CD4-positive, alpha-beta T cell treated with Interferon gamma for 1 hour (primary cell): ENCODE data around the gene TMX4.

Experiments used
- DNase-seq: peaks from one replicate; pipeline ENCODE4 v3.0.0-alpha.2; 2020

Gene TMX4

GRCh38 chr20:8012724-8013123 is 6.8 kb downstream of the TMX4 start:
- DNase-seq = no peak

- DNase-seq = no peak
These were observed 10.8 kb downstream of the TMX4 start for GRCh38 chr20:8008733-8009132.

GRCh38 chr20:8007490-8007889 is 12.1 kb downstream of the TMX4 start:
- no peak for DNase-seq

- no peak for DNase-seq
These were observed 13.8 kb downstream of the TMX4 start for GRCh38 chr20:8005575-8006366.

GRCh38 chr20:8005033-8005432 is 14.5 kb downstream of the TMX4 start:
- no peak for DNase-seq

DNA sequence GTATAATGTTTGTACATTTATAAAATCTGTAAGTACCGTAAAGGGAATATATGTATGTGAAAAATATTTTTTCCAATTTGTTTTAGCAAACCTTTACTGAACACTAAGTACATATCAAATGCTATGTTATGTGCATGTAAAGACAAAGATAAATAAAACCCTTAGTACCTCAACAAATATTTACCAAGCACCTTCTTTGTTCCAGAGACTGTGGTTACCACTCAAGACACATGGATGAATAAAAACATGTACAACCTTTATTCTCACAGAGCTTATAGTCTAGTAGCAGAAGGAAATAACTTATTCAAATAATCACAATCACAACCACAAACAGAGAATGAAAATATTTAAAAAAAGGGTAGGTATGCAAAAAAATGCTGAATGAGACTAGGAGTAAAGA is 17.5 kb downstream of the TMX4 start:
- DNase-seq = no peak

DNA sequence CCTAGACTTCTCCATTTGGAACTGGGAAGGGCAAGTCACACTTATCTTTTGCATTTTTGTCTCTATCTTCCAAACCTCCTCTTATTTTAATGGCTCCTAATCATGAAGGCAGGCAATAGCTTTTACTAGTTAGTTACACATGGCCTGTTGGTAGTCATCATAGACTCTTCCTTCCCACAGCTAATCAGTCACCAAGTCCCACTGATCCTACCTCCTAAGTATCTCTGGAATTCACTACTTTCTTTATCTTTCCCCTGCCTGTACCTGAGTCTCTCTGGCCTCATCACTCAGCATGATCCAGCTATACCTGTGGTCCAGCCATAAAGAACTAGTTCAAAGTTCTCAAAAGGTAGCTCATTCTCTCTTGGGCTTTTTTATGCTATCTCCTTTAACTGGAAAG is 18.8 kb downstream of the TMX4 start:
- DNase-seq = no peak

DNA sequence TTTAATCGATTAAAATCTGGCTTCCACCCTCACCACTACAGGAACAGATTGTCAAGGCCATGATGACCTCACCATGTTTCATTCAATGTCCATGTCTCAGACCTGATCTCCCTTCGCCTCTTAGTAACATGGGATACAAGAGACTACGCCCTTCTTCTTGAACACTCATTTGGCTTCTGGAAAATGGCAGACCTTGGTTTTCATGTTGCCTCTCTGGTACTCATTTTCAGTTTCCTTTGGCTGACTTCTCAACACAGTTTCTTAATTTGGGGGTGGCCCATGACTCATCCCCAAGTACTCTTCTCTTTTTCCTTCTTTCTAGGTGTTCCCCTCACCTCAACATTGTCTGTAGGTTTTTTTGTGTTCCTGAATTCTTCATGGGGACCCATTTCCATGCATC is 22.7 kb downstream of the TMX4 start:
- DNase-seq = no peak

DNA sequence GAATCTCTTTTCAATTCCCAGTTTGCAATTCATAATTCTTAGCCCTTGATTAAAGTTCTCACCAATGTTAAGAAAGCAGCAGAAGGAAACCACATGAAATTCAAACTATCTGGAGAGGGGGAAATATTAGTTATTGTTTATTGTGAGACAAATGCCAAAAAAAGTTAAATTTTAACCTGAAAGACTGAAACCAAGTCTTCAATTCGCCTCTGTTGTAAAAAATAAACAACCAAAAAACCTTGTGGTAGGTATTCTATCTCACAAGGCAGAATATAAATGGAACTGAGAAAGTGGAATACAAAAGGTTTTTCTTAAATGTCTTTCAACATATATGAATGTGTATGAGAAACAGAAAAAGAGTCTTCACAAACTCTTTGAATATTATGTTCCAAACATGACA is 24.8 kb downstream of the TMX4 start:
- DNase-seq = no peak

GRCh38 chr20:7993703-7994102 is 25.9 kb downstream of the TMX4 start:
- no peak for DNase-seq

DNA sequence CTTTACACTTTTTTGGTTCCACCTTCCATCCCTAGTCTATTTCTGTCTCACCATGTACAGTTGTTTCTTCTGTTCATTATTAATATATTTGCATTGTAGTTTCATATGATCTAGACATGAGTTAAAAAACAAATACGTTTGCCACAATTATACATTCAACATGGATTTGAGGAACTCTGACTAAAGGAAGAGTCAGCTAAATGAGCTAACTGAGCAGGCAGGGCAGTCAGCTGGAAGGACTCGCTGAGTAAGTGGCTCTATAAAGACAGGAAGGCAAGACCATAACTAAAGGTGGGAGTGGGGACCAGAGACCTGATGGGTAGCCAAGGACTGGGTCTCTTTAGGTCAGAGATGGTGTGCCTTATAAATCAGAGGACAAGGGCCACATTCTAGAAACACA is 26.3 kb downstream of the TMX4 start:
- no peak for DNase-seq

DNA sequence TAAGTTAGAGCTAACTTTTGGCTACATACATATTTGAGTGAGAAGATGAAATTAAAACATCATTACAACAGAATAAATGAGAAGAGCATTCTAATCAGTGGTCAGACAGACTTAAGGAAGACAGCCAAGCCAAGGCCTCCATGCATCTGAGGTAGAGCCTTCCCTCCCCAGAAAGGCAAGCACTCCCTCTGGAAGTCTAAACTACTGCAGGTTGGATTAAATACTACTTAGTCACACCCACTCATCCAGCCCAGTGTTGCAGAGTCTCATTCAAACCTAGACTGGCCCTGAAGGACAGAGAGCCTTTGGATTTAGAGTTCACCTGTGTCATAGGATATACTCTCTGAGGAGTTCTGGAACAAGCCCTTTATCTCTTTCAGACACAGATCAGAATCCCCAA is 29.2 kb downstream of the TMX4 start:
- DNase-seq = no peak

GRCh38 chr20:7989379-7989778 is 30.2 kb downstream of the TMX4 start:
- no peak for DNase-seq

DNA sequence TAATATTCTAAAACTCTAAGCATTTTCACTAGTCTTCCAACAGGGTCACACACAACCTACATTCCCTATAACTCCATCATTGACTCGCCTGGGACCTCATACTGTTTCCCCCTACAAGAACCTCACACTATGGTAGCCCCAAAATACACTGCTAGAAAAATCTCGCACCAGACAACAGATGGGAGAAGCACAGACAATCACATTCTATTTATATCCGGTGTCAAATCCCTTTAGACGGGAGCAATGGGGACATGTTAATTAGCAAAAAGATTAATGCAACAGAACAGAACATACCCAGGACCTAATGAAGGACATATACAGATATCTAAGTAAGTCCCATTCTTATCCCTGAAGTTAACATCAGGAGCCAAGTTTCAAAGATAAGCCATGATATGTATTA is 33.6 kb downstream of the TMX4 start:
- DNase-seq = no peak

DNA sequence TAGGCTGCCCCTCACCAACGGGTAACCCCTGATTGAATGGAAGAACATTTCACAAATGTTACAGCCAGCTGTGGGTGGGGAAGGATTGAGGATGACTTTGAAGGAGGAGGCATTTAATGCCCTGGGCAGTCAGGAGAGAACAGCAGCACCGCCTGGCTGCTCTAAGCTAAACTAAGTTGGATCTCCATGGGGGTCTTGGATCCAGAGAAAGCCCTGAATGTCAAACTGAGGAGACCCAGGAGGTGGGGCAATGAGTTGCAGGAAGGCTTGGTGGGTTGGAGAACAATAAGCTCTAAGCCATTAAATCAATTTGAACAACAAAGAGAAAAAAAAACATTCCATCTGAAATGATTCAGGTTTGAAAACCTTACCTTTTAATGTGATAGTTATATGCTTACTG is 35.4 kb downstream of the TMX4 start:
- no peak for DNase-seq

DNA sequence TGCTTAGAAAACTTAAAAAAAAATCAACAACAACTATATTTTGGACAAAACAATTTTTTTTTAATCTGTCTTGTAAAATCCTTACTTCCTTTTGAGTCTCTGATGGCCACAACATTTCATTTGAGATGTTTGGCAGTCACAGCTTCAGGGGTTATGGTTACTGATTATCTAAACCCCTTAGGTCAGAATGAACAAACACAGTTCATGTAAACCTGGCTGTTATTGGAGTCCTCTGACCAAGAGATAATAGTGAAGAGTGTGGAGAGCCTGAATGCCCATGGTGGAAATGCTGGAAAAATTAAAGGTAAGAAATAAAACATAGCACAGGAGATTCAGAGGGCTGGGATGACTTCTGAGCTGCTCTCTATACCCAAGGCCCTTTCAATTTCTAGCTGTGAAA is 38.2 kb downstream of the TMX4 start:
- DNase-seq = no peak

- DNase-seq = no peak
These were observed 39.1 kb downstream of the TMX4 start for GRCh38 chr20:7980332-7981046.

DNA sequence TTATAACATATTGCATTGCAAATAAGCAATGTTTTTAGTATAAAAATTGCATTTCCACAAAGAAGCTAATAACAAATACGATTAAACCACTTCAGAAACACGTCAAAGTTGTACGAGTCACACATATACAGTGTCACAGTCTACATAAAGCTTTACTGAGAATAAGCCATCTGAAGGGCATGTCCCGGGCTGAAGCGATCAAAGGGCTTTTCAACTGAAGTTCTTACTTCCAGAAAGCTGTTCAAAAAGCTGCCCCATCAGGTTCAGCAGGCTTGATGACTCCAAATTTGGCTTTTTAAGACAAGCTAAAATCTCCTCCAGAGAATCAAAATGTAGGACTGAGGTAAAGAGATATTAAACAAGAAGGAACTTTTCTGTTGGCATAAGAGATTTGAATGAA is 41.9 kb downstream of the TMX4 start:
- no peak for DNase-seq

DNA sequence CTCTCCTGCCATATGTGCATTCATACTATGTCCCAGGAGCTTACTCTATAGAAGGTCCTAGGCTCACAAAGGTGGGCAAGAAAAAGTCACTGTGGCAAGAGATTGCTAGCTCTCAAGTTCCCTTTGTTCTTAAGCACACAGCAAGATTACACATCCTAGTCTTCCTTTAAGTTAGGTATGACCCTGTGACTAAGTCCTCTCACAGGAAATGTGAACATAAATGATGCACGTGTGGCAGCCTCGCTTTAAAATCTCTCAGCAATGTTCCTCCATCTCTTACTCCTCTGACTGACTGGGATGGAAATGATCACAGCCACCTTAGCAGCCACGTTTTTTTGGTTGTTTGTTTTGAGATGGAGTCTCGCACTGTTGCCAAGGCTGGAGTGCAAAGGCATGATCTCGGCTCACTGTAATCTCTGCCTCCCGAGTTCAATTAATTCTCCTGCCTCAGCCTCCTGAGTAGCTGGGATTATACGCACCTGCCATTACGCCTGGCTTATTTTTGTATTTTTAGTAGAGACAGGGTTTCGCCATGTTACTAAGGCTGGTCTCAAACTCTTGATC is 43.6 kb downstream of the TMX4 start:
- no peak for DNase-seq

DNA sequence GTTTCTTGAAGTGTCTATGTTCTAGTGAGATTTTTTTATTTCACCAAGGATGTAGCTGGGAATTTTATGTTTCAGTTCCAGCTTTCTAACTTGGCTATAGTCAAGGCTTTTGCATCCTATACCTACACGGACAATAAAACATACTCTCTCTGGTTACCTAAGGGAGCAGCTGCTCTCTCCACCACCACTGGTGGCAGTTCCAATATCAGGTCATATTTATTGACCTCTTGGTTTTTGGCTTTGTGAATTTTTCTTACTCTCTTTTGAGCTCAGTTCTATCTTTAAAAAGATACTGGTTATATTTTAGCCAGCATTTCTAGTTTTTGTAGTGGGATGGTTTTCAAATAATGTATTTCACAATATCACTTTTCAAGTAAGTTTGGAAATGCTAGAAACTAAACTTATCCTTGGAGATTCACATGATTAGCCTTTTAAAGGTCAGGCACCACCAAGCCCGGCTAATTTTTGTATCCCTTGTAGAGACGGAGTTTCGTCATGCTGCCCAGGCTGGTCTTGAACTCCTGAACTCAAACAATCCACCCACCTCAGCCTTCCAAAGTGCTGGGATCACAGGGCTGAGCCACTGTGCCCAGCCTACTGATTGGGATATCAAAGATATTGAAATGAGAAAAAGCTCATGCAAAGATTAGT is 44.7 kb downstream of the TMX4 start:
- no peak for DNase-seq

- no peak for DNase-seq
These were observed 47.9 kb downstream of the TMX4 start for GRCh38 chr20:7971536-7972280.

GRCh38 chr20:7967199-7967844 is 52.2 kb downstream of the TMX4 start:
- no peak for DNase-seq

GRCh38 chr20:7966176-7966575 is 53.4 kb downstream of the TMX4 start:
- no peak for DNase-seq
